ENCODE data around the gene KIFC1.
A peak's percentile ranks its signal among the peaks of the same experiment; 100 is the strongest.

KIFC1 gene

DNA sequence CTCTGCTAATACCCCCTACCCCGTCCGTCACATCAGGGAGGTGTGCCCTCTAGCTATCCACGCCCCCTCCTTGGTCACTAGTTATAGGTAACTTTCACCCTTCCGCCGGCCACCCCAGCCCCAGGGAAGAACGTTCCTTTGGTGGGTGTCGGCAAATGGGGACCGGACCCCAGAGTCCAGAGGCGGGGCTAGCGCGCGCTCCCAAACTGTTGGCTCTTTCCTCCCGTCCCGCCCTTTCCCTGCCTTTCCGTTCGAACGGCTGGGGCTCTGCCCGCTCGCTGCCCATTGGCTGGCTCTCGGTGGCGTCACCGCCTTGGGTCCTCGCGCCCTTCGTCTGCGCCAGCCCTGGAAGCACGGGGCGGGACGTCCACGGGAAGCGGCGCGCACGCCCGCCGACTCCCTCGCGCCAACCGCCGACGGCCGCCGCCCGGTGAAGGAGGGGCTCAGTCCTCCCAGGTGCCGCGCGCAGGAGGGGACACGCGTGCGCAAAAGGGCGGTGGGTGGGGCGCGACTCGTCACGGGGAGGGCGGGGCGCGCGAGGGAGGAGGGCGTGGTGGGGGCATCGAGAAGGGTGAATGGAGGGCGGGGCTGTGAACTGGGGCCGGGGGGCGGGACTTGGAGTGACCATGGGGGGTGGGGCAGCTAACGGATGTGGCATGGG, 18.6 kb downstream of the KIFC1 start:
- DNase-seq (ENCODE audit: low read depth in 2 of 3, low spot score in 1 of 3): peak; percentile 97 to 98 (median 97)

DNA sequence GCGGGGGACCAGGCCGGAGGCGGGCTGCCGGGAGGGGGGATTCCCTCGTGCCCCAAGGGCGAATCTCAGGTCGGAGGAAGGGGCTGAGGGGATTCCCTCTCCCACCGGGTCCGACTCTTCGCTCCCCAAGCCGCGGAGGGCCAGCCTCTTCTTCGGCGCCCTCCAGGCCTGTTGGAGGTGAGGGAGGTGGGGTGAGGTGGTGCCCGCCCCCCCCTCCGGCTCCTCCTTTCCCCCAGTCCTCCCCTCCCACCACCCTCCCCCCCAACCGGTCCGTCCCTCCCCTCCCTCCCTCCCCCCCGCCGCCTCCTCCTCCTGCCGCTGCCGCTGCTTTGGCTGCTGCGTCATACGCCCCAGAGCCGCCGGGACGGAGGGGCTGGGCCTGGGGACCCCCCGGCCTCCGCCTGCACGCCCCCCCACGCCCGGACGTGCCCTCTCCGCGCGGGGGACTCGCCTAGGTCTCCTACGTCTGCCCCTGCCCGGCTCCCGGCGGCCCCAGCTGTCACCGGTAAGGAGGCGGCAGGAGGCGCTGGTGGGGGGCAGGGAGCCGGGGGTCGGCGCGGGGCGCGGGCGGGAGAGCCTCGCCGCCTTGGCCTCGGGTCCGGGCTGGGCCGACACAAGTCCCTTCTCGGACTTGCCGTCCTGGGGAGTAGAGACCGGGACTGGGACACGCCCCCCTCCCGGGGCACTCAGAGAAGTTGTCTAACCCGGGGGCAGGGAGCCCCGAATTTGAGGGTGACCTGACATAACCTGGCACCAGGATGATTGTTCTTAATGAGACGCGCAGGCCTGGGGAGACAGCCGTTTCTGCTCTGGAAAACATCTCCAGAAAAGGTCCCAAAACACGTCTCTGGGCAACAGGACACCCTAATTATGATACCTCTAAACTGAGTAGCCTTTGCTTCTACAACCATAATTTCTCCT, 19.3 kb downstream of the KIFC1 start, which contains the start of gene PHF1:
Gene PHF1 (plus strand): TSS at position 304 of the 921 bp plus-strand sequence. CDS start 1,250 bp downstream, outside the sequence.
- no peak for DNase-seq (ENCODE audit: low read depth in 2 of 3, low spot score in 1 of 3)

- DNase-seq (ENCODE audit: low read depth in 2 of 3, low spot score in 1 of 3): no peak
Observed at GRCh38 chr6:33411632-33412005, 20.0 kb downstream of the KIFC1 start.

GRCh38 chr6:33412140-33413009, 20.8 kb downstream of the KIFC1 start:
- no peak for DNase-seq (ENCODE audit: low read depth in 2 of 3, low spot score in 1 of 3)

- no peak for DNase-seq (ENCODE audit: low read depth in 2 of 3, low spot score in 1 of 3)
Observed at GRCh38 chr6:33413241-33414120, 21.9 kb downstream of the KIFC1 start.

DNA sequence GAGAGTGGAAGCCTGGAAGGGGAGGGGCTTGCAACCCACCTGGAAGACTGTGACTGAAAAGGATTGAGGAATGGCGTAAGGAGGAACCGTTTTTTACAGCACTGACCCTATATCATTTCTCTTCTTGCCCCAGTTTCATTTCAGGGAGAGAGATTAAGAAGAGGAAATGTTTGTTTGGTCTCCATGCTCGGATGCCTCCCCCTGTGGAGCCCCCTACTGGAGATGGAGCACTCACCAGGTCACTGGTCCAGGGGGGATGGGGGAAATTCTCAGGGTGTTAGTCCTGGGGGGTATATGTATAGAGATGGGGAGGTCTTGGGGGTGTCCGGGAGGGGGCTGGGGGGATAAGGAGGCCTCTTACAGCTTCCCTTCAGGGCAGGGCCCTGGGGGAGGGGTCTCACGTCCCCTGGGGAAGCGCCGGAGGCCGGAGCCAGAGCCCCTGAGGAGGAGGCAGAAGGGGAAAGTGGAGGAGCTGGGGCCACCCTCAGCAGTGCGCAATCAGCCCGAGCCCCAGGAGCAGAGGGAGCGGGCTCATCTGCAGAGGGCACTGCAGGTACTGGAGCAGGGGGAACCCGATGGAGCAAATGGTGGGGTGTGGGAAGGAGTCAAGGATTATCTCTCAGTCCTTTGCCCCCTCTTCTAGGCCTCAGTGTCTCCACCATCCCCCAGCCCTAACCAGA, 23.1 kb downstream of the KIFC1 start:
- DNase-seq (ENCODE audit: low read depth in 2 of 3, low spot score in 1 of 3): no peak

GRCh38 chr6:33415831-33416230, 24.2 kb downstream of the KIFC1 start:
- no peak for DNase-seq (ENCODE audit: low read depth in 2 of 3, low spot score in 1 of 3)

DNA sequence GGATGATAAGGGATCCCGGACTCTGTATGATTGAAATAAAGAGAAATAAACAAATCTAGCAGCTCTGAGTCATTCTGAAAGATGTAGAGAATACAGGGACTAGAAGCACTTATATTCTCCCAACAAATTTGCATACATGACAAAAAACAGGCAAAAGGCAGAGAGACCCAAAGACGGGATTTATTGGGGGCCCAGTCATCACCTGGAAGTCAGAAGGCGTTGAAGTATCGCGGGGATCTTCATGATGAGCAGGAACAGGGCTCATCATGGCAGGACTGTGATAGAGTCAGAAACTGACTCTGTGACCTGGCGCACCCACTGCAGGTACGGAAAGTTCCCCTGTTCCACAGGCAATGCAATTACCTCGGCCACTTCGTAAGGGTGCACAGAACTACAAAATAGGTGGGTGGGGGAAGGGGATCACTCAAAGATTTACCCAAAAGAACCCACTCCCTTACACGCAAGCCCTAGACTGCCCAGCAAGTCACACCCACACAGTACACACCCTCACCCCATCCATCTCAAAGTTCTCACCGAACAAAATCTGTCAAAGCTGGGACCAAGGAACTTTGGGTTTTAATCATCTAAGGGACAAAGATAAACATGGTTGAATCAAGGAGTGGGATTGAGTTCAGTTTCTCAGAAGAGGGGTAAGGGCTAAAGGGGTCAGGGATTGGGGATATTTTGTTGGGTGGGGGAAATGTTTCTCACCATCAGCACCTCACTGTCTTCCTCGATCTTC, 24.9 kb downstream of the KIFC1 start:
- DNase-seq (ENCODE audit: low read depth in 2 of 3, low spot score in 1 of 3): no peak

DNA sequence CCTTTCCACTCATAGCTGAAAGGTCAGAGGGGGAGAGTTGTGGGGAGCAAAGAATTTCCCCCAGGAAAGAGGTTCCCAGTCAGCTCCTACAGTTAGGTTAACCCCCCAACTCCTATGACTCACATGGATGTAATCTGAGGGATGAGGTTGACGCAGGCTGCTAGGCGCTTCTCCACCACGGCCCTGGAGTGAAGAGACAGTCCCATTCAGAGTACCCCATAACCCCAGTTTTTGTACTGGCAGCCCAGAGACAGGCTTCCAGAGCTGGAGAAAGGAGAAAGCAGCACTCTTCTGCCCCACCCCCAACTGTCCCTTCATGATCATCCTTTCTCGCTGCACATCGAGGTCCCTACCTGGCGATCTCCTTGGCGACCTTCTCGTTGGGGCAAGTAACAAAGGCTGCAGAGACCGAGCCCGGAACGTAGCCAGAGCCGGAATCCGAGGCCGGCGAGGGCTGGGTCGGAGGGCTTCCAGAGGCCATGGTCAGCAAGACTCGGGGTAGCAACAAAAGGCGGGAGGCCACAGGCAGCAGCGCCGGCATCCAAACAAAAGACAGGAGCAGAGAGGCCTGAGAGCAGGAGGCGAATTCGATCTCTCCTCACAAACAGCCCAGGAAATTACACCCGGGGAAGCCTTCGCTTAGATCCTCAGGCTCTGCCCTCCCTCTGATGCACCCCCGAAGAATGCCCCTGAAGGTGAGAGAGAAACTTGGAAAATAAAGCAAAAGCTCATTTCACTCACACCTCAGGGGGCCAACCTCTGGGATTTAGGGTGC, 25.7 kb downstream of the KIFC1 start:
- DNase-seq (ENCODE audit: low read depth in 2 of 3, low spot score in 1 of 3): peak in 1 of 3 donors; percentile 25

DNA sequence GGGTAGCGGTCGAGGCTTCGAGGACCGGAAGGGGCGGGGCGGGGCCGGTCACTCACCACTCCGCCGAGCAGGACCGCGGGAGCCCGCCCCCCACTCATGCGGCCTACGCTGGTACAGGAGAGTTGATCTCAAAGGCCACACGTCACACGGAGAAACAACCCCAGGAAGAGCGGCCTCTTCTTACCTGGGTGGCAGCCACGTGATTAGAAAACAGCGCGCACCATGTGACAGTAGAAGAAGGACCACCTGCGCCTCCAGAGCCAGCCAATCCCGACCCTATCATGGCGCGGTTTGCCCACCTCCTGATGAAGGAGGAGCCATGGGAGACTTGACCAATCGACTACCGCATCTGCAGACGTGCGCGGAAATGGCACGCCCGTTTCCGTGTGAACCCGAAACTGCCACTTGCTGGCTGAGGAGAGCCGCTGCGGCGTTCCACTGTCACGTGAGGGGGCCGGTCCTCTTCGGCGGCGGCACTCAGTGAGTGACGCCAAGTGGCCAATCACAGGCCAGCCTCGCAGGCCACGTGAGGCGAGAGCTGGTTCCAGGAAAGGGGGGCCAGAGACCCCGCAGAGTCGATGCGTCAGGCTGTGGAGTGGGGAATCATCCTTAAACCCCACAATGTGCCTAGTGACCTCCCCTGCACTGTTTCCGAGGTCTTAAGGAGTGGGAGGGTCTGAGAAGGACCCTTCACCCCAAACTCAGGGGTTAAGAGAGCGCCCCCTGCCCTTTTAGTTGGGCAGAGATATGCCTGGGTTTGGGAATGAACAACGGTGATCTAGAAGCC, 26.5 kb downstream of the KIFC1 start, which contains the start of gene CUTA:
Gene CUTA (minus strand): TSS at position 205 of the 787 bp plus-strand sequence. CDS start 107 bp downstream, at position 98.
- DNase-seq (ENCODE audit: low read depth in 2 of 3, low spot score in 1 of 3): peak; percentile 96 to 99 (median 98)

GRCh38 chr6:33418690-33419291, 27.2 kb downstream of the KIFC1 start:
- DNase-seq (ENCODE audit: low read depth in 2 of 3, low spot score in 1 of 3): peak in 1 of 3 donors; percentile 57

DNA sequence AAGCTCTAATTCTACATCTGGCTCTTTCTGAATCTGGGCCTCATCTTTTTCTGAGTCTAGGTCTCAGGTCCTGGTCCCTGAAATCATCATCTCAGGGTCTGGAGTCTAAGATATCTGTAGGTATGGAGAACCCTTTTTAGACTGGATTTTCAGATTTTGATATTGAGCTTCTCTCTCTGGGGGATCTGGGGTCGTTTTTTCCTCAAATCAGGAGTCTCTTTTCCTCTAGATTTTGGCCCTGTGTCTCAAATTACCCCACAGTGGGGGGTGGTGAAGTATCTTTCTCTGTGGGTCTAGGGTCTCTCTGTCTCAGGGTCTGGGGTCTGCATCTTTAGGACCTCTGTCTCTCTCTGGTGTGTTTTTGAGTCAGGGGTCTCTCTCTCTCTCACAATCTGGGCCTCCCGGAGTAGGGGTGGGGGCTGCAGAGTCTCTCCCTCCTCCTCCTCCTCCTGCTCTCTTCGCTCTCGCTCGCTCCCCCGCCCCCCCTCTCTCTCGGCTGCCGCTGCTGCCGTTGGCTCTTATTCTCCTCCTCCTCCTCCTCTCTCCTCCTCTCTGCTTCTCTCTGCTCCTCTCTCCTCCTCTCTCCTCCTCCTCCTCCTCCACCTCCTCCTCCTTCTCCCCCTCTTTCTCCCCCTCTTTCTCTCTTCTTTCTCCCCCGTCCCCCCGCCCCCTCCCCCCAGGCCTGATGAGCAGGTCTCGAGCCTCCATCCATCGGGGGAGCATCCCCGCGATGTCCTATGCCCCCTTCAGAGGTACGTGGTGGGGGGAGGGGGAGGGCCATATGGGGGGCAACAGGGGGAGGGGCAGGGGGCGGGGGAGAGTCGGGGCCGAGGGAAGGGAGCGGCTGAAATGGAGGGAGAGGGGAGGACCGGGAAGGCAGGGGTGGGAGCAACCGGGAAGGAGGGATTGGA, 28.2 kb downstream of the KIFC1 start, which contains the start of gene SYNGAP1:
Gene SYNGAP1 (plus strand): TSS at position 486 of the 911 bp plus-strand sequence. CDS start 200 bp downstream, at position 686.
- DNase-seq (ENCODE audit: low read depth in 2 of 3, low spot score in 1 of 3): no peak

DNA sequence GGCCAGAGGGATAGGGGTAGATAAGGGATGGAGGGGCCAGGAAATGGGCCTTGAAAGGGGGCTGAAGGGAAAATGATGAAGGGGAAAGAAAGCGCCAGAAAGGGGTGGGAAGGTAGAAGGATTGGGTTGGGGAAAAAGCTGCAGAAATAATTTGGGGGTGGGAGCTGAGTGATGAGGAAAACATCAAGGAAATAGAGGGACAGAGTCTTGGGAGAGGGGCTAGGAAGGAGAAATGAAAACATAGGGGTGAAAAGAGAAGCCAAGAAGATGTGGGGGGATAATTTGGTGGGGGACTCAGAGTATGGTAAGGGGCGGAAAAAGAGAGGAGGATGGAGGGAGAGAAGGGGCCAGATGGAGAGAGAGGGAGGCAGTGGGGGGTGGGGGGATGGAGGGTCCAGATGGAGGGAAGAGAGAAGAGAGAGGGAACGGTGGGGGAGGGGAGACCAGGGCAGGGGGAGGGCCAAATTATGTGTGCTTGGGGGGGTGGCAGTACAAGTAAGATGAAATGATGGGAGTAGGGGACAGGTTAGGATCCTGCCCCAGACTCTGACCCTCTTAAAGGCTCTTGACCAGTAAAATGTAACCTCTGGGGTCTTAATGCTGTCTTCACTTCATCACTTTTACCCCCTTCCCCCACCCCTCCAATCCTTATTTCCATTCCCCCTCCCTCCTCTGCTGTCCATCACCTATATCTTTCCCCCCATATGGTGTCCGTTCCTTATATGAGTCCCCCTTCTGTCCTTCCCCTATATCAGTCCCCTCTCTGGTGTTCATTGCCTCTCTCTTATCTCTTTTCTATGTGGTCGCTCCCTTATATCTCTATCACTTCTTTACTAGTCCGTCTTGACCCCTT, 29.1 kb downstream of the KIFC1 start:
- DNase-seq (ENCODE audit: low read depth in 2 of 3, low spot score in 1 of 3): no peak

GRCh38 chr6:33421344-33421643, 29.7 kb downstream of the KIFC1 start:
- no peak for DNase-seq (ENCODE audit: low read depth in 2 of 3, low spot score in 1 of 3)

GRCh38 chr6:33423777-33424176, 32.2 kb downstream of the KIFC1 start:
- no peak for DNase-seq (ENCODE audit: low read depth in 2 of 3, low spot score in 1 of 3)

Measured in stimulated activated CD4-positive, alpha-beta T cell treated with anti-CD3 and anti-CD28 coated beads, Interleukin-12 subunit alpha, Interleukin-12 subunit beta, amount 100 ng/mL, for 48 hours (primary cell).